PC-9 (cell line): ENCODE measurements around the gene POU2F3.

Source experiments
- EZH2 ChIP-seq: fragments of 200-600 bp; sonication (generic); IDR thresholded peaks from 2 replicates; pipeline ENCODE4 v1.8.0; 2017; ENCODE audit warnings: antibody characterized with exemption, low read depth
- TF ChIP-seq, protein P1 (sequence below): fragments of 200-600 bp; sonication (generic); conservative IDR thresholded peaks from 2 replicates; pipeline ENCODE4 v1.6.1; 2017; ENCODE audit warnings: mixed run types, antibody characterized with exemption, mild to moderate bottlenecking, moderate library complexity

DNA sequence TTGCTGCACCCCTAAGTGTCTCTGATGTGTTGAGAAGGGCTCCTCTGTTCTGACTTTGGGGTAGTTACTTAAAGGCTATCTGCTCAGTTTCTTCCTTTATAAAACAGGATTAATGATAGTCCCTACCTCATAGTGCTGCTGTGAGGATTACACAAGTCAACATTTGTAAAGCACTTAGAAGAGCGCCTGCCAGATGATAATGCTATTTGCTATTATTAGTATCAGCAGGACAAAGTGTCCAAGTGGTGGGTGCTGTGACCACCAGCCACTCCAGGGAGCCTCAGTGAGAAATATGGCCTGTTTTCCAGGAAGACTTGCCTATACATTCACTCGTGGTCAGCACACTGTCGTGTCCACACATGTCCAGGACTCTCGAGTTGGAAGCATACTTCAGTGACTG is 16.2 kb downstream of the POU2F3 start:
- TF ChIP-seq, protein P1, sequence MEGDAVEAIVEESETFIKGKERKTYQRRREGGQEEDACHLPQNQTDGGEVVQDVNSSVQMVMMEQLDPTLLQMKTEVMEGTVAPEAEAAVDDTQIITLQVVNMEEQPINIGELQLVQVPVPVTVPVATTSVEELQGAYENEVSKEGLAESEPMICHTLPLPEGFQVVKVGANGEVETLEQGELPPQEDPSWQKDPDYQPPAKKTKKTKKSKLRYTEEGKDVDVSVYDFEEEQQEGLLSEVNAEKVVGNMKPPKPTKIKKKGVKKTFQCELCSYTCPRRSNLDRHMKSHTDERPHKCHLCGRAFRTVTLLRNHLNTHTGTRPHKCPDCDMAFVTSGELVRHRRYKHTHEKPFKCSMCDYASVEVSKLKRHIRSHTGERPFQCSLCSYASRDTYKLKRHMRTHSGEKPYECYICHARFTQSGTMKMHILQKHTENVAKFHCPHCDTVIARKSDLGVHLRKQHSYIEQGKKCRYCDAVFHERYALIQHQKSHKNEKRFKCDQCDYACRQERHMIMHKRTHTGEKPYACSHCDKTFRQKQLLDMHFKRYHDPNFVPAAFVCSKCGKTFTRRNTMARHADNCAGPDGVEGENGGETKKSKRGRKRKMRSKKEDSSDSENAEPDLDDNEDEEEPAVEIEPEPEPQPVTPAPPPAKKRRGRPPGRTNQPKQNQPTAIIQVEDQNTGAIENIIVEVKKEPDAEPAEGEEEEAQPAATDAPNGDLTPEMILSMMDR, result no peak
- TF ChIP-seq EZH2, result no peak
